LoVo (cell line): ENCODE results near the gene GAPDH.

Experiments used
- DNase-seq: peaks from one replicate; pipeline ENCODE4 v3.0.0-alpha.2; 2016; ENCODE audit warnings: low spot score

Gene GAPDH

GRCh38 chr12:6529291-6529737 is 5.0 kb upstream of the GAPDH start:
- no peak for DNase-seq

DNA sequence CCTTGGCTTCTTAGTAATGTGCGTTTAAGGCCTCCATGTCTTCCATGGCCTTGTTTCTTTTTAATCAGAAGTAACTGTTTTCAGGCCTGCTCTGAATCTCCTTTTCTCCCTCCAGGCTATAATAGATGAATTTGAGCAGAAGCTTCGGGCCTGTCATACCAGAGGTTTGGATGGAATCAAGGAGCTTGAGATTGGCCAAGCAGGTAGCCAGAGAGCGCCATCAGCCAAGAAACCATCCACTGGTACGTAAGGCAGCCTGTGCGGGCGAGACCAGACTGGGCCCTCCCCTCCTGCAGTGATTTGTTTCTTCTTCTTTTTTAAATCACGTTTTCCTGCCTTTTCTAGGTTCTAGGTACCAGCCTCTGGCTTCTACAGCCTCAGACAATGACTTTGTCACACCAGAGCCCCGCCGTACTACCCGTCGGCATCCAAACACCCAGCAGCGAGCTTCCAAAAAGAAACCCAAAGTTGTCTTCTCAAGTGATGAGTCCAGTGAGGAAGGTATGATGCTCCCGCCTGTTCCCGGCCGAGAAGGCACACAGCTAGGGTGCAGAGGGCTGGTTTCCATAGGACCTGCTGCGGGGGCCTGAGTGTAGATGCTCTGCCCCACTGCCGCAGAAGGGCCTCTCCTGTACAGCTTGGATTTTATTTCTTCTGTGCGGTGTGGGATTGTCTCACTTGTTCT is 3.6 kb upstream of the GAPDH start:
- no peak for DNase-seq

GRCh38 chr12:6532051-6532926 is 2.0 kb upstream of the GAPDH start:
- DNase-seq: peak; percentile 67

GRCh38 chr12:6532927-6533652 is 1.2 kb upstream of the GAPDH start:
- DNase-seq: peak; percentile 71

DNA sequence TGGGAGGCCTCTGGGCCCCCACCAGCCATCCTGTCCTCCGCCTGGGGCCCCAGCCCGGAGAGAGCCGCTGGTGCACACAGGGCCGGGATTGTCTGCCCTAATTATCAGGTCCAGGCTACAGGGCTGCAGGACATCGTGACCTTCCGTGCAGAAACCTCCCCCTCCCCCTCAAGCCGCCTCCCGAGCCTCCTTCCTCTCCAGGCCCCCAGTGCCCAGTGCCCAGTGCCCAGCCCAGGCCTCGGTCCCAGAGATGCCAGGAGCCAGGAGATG is 729 bp upstream of the GAPDH start:
- no peak for DNase-seq

GRCh38 chr12:6534695-6534944 is 303 bp downstream of the GAPDH start:
- no peak for DNase-seq

GRCh38 chr12:6534945-6535696 is 804 bp downstream of the GAPDH start:
- peak; percentile 84 for DNase-seq

GRCh38 chr12:6535697-6535946 is 1.3 kb downstream of the GAPDH start:
- no peak for DNase-seq

GRCh38 chr12:6535960-6536847 is 1.9 kb downstream of the GAPDH start:
- no peak for DNase-seq

- no peak for DNase-seq
Measured at GRCh38 chr12:6536894-6537579, 2.7 kb downstream of the GAPDH start.

DNA sequence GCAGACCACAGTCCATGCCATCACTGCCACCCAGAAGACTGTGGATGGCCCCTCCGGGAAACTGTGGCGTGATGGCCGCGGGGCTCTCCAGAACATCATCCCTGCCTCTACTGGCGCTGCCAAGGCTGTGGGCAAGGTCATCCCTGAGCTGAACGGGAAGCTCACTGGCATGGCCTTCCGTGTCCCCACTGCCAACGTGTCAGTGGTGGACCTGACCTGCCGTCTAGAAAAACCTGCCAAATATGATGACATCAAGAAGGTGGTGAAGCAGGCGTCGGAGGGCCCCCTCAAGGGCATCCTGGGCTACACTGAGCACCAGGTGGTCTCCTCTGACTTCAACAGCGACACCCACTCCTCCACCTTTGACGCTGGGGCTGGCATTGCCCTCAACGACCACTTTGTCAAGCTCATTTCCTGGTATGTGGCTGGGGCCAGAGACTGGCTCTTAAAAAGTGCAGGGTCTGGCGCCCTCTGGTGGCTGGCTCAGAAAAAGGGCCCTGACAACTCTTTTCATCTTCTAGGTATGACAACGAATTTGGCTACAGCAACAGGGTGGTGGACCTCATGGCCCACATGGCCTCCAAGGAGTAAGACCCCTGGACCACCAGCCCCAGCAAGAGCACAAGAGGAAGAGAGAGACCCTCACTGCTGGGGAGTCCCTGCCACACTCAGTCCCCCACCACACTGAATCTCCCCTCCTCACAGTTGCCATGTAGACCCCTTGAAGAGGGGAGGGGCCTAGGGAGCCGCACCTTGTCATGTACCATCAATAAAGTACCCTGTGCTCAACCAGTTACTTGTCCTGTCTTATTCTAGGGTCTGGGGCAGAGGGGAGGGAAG is 3.5 kb downstream of the GAPDH start:
- DNase-seq: peak; percentile 83

DNA sequence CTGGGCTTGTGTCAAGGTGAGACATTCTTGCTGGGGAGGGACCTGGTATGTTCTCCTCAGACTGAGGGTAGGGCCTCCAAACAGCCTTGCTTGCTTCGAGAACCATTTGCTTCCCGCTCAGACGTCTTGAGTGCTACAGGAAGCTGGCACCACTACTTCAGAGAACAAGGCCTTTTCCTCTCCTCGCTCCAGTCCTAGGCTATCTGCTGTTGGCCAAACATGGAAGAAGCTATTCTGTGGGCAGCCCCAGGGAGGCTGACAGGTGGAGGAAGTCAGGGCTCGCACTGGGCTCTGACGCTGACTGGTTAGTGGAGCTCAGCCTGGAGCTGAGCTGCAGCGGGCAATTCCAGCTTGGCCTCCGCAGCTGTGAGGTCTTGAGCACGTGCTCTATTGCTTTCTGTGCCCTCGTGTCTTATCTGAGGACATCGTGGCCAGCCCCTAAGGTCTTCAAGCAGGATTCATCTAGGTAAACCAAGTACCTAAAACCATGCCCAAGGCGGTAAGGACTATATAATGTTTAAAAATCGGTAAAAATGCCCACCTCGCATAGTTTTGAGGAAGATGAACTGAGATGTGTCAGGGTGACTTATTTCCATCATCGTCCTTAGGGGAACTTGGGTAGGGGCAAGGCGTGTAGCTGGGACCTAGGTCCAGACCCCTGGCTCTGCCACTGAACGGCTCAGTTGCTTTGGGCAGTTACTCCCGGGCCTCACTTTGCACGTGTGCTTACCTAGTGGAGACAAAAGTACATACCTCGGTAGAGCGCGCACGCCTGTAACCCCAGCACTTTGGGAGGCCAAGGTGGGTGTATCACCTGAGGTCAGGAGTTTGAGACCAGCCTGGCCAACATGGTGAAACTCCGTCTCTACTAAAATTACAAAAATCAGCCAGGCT is 4.3 kb downstream of the GAPDH start:
- DNase-seq: peak; percentile 20

GRCh38 chr12:6539314-6539682 is 5.0 kb downstream of the GAPDH start:
- no peak for DNase-seq

DNA sequence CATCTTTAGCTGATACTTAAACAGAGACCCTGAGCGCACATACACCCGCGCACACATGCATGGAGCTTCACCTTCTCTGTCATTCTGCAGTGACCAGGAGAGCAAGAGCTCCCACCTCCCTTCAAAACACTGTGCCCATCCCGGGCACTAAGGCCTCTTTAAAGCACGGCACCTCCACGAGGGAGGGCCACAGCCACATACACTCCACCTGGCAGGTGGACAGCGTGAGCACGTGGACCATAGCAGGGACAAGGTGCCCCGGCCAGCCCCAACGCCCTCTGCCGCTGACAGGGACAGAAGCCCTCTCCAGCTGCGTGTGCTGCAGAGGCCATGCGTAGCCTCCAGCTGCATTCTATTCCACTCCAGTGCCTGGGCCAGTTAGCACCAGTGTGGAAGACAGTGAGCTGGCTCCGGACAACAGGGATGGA is 5.4 kb downstream of the GAPDH start:
- no peak for DNase-seq

GRCh38 chr12:6540181-6540877 is 6.0 kb downstream of the GAPDH start:
- peak; percentile 99 for DNase-seq

- DNase-seq: no peak
Measured at GRCh38 chr12:6541371-6542165, 7.3 kb downstream of the GAPDH start.

GRCh38 chr12:6542209-6543009 is 8.1 kb downstream of the GAPDH start:
- peak; percentile 33 for DNase-seq
